ENCODE measurements around the gene DNAJC1.

GRCh38 chr10:22029445-22030236, 26.1 kb upstream of the DNAJC1 start:
- TF ChIP-seq MAX (IDR thresholded peaks at IDR 0.05; ENCODE audit: insufficient read depth, insufficient read length): no peak
- TF ChIP-seq POLR2A (IDR thresholded peaks at IDR 0.05; ENCODE audit: low read depth, low read length): no peak
- TF ChIP-seq CTCF (IDR thresholded peaks at IDR 0.05; ENCODE audit: extremely low read depth in 1 of 2, insufficient read depth in 1 of 2, low read depth in 1 of 2, low read length in 2 of 2): no peak
- no peak for TF ChIP-seq EZH2 (IDR thresholded peaks at IDR 0.05; ENCODE audit: borderline replicate concordance, low read depth, low read length, severe bottlenecking)

All from endothelial cell of umbilical vein (primary cell).